HG03066 (cell line): ENCODE data around the gene LGALS3BP.
"Not testable (repeated sequence)": the region's sequence is repeated elsewhere in the genome, so short reads cannot be mapped to it uniquely, and the experiment has no call there.

Source experiments
- ATAC-seq: cut with Tn5 transposase; IDR thresholded peaks from one replicate; pipeline ENCODE4 v1.9.1; 2021; ENCODE audit warnings: low read depth; ENCODE audit not compliant: unreplicated experiment

The LGALS3BP gene

DNA sequence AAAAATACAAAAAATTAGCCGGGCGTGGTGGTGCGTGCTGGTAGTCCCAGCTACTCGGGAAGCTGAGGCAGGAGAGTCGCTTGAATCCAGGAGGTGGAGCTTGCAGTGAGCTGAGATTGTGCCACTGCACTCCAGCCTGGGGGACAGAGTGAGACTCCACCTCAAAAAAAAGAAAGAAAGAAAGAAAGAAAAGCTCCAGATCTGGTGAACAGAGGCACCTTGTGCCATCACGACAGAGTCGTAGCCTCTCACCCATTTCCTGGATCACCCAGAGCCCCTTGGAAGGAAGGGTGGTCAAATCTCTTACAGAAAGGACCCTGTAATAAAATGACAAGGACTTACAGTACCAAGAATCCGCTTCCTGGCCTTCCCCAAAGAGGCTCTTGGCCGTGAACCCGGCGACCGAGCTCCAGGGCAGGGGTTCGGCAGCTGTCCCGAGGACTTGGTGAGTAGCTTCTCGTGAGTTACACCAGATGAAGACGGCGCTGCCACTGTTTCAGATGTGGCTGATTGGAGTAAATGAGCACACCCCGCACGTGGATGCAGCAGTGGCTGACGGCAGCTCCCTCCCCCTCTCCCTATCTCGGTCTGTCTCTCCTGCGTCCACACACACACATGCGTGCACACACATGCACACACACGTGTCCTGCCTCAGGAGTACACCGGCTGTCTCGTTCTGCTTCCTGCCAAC, 13.5 kb downstream of the LGALS3BP start:
- no peak for ATAC-seq

DNA sequence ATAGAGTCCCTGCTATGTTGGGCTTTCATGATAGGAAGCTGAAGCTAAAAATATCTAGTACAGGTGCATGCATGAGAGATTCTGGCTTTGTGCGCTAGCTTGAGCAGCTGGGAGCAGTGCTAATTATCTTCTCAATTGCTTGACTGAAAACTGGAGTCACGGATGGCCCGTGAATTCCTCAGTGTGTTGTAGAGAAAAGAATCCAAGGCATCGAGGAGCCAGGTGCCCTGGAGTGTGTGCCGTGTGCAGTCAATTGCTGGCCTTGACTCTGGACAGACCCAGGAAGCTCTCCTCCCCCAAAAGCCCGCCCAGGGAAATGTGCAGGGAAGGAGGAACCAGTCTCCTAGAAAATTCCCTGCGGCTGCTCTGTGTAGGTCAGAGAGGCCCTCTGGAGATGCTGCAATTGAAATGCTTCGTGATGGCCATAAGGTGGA, 14.2 kb downstream of the LGALS3BP start:
- no peak for ATAC-seq

DNA sequence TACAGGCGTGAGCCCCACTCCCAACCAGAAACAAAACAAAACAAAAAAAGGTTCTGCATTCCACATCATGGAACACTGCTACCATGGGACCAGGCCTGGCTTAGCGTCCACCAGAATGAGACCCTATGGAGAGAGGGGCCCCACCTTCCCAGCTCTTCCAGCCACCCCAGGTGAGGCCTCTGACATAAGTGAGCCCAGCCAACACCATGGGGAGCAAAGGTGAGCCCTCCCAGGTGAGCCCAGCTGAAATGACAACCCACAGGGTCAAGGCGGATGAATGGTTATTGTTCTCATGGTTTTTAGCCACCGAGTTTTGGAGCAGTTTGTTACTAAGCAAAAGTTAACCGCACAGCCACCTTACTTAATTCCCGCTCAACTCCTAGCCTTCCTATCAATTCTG, 16.3 kb downstream of the LGALS3BP start:
- ATAC-seq, result no peak

DNA sequence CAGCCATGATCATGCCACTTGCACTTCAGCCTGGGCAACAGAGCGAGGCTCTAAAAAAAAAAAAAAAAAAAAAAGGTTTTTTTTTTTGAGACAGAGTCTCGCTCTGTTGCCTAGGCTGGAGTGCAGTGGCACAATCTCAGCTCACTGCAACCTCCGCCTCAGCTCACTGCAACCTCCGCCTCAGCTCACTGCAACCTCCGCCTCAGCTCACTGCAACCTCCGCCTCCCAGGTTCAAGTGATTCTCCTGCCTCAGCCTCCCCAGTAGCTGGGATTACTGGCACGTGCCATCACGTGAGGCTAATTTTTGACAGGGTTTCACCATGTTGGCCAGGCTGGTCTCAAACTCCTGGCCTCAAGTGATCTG, 16.8 kb downstream of the LGALS3BP start:
- not testable (repeated sequence) for ATAC-seq

DNA sequence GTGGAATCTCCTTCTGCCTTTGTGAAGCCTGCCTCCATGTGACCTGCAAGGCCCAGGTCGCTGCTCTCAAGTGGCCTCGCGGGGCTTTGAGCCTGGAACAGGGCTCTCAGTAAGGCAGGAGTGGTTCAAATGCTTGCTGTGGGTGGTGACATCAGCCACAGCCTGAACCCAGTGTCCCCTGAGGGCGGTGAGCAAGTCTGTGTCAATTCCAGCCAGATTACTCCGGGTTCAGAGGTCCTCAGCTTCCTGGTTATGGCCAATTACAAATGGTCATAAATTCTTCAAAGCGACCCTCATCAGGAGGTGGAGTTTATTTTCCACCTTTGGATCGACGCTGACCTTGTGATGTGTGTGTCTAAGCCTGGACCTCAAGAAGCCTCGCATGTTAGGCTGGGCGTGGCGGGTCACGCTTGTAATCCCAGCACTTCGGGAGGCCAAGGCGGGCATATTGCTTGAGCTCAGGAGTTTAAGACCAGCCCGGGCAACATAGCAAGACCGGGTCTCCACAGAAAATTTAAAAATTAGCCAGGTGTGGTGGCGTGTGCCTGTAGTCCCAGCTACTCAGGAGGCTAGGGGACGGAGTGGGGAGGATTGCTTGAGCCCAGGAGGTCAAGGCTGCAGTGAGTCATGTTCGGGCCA, 17.3 kb downstream of the LGALS3BP start:
- ATAC-seq, result no peak

DNA sequence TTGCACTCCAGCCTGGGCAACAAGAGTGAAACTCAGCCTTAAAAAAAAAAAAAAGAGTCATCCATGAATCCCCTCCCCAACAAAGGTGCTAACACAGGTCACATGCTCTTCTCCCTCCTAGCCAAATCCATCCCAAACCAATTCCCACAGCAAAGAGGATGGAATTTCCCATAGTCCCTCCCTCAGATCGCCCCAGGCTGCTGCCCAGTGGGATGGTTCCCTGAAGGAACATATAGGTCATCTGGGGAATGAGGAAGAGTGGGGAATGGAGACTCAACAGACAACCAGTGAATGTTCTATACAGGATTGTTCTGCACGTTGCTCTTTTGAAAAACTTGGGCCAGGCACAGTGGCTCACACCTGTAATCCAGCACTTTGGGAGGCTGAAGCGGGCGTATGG, 18.2 kb downstream of the LGALS3BP start:
- no peak for ATAC-seq

DNA sequence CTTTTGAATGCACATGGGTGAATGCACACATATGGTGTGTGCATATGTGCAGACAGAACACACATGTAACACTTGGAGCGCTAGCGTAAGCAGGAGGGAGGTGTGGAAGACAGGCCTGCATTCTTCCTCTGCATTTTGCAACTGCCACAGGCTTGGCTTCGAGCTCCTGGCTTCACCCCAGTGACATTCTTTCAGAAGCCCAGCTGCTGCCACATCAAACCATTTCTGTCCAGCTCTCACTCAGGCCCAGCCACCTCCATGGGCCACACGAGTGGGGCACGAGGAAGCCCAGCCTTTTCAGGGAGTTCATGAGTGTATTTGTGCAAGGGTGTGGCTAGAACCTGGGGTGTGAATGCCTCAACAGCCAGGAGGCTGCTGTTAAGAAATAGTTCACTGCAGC, 18.8 kb downstream of the LGALS3BP start:
- ATAC-seq, result no peak

DNA sequence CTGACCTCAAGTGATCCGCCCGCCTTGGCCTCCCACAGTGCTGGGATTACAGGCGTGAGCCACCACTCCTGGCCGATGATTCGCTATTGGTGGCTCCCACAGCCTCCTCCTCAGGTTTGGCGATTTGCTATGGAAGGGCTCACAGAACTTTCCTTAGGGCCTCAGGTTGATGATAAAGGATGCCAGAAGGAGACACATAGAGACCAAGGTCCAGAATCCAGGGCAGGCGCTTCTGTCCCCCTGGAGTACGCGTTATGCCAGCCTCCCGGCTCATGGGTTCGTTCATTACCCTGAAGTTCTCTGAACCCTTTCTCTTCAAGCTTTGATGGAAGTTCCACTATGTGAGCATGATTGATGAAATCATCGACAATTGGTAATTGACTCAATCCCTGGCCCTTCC, 19.9 kb downstream of the LGALS3BP start:
- ATAC-seq, result no peak

DNA sequence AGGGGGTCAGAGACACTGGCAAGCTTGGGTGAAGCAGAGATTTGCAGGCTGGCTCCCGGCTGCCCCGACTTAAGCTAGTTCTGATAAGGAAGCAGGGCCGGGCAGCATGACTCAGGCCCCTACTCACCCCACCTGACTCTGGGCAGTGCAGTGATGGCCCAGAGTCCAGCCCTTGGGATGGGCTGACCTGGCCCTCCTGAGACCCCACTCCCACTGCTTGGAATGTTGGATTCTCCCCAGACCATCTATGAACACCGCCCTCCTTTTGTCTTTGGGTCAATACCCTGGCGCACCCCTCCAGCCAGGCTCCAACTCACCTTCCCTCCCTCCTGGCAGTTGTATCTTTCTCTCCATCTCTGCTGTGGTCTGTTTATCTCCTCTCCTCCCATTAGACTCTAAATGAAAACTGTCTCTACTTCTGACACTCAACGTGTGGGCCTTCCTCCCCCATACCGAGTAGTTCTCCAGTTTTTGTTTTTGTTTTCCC, 21.0 kb downstream of the LGALS3BP start:
- ATAC-seq, result no peak

DNA sequence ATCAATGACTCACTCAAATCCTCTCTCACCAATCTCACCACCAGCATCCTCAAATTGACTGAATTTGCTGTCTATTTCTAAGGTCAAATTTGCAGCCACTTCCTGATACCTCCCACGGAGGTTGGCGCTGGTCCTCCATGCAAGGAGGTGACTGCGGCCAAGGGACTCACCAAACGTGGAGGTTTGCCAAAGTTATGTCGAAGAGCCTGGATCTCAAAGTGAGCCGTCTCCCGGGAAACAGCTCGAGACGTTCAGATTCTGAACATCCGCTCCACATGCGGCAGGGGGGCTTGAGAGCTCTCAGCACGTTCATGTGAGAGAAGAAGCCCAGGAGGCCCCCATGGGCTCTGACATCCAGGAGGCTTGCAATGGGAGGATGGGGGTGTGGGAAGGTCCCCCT, 22.6 kb downstream of the LGALS3BP start:
- no peak for ATAC-seq

DNA sequence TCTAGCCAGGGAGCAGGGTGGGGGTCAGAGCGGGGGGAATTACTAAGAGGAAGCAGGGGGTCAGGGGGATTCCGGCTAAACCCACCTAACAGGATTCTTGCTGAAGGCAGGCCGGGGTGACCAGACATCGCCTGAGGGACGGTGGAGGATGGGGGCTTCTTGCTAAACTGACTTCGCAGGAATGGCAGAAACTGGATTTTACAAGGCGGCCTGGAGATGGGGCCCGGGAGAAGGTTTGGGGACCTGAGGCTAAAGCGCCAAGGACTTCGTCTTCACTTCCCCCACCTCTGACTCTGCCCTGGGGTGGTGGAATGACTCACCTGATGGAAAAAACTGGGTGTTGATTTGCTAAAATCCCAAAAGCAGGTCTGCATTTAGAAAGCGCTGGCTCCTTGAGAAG, 23.5 kb downstream of the LGALS3BP start:
- ATAC-seq, result no peak

DNA sequence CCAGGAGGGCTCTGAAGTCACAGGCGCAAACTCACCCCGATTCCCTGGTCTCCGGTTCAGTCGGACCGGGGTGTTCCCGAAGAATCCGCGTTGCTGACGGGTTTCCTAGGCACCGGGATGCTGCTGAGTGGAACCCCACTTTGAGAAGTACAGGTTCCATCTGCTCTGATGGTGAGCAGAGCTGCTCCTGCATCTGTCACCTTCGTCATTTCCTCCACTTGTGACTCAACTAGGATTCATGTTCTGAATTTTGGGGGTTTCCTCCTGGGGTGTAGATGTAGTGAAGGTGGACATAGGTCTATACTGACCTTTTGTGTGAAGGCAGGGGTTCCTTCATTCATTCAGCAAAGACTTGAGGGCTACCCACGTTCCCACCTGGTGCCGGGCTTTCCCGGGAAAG, 25.0 kb downstream of the LGALS3BP start:
- no peak for ATAC-seq

DNA sequence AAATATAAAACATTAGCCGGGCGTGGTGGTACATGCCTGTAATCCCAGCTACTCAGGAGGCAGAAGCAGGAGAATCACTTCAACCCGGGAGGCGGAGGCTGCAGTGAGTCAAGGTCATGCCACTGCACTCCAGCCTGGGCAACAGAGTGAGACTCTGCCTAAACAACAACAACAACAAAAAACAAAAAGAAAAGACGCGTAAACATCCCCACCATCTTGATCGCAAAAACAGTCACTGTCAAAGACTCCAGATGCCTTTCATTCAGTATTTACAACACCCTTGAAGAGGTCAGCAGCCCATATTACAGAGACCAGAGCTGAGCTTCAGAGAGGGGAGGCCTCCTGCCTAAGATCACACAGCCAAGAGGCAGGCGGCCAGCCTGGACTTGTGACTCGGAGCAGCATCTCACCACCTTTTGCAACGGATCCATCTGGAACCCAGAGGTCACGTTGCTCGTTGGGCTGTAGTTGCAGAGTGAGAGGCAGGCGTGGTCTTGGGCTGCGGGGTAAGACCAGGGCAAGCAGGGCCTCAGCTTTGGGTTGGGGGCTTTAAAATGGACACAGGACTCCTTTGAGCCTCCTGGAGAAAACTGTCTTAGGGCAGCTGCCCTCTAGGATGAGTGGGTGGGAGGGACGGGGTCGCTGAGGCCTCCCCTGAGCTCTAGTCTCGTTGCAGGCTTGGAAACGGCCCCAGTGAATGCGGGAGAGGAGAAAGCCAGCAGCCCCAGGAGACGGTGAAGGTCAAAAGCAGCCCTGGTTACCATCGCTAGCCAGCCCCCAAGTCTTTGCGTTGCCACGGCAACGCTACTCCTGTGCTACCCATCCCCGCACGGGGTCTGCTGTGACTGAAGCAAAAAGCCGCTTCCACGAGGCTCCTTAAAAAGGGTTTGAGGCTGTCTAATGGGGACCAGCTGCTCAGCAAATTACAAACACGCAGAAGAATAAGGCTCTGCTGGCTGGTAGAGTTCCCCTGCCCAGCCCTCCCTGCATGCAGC, 26.1 kb downstream of the LGALS3BP start:
- ATAC-seq, result no peak

DNA sequence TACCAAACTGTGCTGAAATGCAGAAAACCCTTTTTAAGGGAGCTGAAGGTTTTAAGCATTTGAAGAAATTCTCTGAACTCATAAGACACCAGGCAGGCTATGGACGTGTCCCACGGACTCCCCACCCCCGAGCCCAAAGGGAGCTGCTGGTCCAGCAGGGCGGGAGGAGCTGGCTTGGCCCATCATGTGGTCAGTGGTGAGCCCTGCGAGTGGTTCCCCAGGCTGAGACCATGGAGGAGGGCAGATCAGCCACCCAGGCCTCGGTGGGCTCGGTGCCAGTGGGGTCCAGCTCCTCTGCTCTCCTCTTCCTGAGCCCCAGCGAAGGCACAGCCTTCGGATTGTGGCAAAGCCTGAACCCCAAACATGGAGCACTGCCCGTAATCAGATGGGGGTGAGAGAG, 27.0 kb downstream of the LGALS3BP start:
- no peak for ATAC-seq

DNA sequence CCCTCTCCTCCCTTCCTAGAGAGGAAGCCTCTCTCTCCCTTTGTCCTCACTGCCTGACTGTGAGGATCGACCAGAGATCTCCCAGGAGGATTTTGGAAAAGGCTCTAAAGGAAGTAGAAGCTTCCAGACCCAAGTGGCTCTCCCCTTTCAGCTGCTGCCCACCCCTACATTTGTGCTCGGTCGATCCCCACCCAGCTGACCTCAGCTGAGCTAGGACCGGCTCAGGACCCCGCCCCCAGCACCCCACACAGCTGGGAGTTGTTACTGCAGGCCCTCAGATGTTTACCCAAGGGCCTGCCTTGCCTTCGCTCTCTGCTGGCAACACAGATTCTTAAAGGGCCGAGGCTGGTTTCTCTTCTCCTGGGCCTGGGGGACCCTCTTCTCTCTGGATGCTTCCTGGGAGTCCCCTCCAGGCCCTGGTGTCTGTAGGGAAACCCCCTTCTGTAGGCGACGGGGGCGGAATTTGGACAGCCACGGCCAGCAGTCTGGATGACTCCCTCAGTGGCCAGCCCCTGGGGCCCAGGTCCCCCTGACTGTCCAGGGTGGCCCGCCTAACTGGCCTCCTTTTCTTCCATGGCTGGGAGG, 27.7 kb downstream of the LGALS3BP start:
- ATAC-seq, result no peak

DNA sequence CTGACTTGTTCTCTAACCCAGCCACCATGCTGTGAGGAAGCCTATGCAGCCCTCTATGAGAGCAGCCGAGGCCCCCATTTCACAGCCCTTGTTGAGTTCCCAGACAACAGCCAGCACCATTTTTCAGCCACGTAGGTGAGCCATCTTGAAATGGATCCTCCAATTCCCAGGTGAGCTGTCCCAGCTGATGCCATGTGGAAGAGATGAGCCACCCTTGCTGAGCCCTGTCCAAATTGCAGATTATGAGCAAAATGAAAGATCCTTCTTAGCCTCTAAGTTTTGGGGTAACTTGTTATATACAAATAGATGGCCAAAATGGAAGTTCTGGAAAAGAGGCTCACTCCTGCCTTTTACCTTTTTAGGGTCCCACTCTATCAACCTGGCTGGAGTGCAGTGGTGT, 28.9 kb downstream of the LGALS3BP start:
- no peak for ATAC-seq

DNA sequence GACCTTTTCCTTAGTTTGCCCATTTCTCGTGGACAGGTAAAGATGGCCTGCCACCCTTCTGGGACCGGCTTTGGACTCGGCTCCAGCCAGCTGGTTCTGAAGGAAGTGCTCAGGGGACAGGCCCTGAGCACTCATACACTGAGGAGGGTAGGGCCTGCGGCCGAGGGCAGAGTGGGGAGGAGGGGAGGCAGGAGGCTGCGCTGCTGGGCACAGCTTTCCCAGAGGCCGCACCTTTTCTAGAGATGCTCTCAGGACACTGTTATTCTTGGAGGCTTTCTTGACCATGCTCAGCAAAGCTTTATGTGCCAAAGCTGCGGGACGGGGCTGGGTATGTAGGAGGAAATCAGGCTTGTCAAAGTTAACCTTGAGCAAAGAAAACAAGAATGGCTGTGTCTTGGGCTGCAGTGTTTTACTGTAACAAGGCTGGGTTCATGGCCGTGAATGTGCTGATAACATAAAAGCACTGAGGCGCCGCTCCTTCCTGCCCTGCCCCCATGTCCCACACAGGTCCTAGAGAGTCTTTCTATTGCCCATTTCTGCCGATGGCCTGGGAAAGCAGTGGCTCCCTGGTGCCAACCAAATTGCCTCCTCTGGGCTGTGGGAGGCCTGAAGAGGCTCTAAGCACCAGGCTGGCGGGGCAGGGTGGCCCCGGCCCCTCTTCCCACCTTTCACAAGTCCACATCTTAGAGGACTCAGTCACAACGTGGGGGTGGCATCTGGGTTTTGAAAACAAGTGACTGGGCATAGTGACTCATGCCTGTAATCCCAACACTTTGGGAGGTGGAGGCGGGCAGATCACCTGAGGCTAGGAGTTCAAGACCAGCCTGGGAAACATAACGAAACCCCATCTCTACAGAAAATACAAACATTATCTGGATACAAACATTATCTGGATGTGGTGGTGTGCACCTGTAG, 32.2 kb downstream of the LGALS3BP start:
- no peak for ATAC-seq

DNA sequence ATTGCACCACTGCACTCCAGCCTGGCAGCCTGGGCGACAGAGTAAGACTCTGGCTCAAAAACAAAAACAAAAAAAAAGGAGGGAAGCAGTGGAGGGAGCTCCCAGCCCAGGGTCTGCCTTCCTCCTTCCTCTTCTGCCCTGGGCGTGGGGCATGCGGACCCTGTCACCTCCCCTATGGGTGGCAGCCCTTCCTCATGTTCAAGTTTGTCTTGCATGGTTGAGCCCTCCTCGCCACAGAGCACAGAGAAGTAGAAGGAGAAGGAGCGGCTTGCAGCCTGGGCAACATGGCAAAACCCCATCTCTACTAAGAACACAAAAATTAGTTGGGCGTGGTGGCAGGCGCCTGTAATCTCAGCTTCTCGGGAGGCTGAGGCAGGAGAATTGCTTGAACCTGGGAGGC, 33.1 kb downstream of the LGALS3BP start:
- no peak for ATAC-seq

DNA sequence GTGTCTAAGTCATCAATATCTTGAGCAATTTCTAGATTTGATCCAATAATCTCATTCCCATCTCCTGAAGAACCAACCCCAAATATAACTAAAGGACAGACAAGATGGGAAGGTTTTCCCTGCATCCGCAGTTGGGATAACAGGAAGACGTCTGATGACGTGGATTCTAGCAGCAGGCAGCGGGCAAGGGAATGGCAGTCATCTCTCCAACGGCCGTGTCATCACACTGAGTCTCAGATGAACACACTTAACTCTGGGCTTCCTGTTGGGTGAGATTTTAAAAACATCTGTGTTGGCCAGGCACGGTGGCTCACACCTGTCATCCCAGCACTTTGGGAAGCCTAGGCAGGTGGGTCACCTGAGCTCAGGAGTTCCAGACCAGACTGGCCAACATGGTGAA, 33.6 kb downstream of the LGALS3BP start:
- no peak for ATAC-seq

DNA sequence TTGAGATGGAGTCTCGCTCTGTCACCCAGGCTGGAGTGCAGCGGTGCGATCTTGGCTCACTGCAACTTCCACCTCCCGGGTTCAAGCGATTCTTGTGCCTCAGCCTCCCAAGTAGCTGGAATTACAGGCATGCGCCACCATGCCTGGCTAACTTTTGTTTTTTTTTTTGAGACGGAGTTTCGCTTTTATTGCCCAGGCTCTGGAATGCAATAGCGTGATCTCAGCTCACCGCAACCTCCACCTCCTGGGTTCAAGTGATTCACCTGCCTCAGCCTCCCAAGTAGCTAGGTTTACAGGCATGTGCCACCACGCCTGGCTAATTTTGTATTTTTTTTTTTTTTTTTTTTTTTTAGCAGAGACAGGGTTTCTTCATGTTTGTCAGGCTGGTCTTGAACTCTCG, 34.3 kb downstream of the LGALS3BP start:
- ATAC-seq, result not testable (repeated sequence)
